Astrocyte of the cerebellum (primary cell): ENCODE results near the gene CACNA1B.

Source experiments
- DNase-seq: peaks from one replicate; pipeline ENCODE4 v3.0.0-alpha.2; 2011; ENCODE audit warnings: low read depth
- H3K4me3 ChIP-seq: 2 replicates; pipeline ENCODE4 v1.5.1; 2011; ENCODE audit warnings: mild to moderate bottlenecking, low read depth, low read length, moderate library complexity
- in situ Hi-C: cut with HindIII; loops from 2 replicates; pipeline ENCODE4 v1.10.0; 2017; ENCODE audit warnings: low sequenced_read_pairs
- TF ChIP-seq, protein P1 (sequence below): IDR thresholded peaks from 2 replicates; pipeline ENCODE4 v1.5.1; 2012; ENCODE audit warnings: low read length, low read depth, moderate library complexity, mild to moderate bottlenecking; ENCODE audit errors: missing control alignments

Gene CACNA1B

GRCh38 chr9:137951597-137952490, 74.3 kb downstream of the CACNA1B start:
- in situ Hi-C loops, result no loop called here
- TF ChIP-seq, protein P1, sequence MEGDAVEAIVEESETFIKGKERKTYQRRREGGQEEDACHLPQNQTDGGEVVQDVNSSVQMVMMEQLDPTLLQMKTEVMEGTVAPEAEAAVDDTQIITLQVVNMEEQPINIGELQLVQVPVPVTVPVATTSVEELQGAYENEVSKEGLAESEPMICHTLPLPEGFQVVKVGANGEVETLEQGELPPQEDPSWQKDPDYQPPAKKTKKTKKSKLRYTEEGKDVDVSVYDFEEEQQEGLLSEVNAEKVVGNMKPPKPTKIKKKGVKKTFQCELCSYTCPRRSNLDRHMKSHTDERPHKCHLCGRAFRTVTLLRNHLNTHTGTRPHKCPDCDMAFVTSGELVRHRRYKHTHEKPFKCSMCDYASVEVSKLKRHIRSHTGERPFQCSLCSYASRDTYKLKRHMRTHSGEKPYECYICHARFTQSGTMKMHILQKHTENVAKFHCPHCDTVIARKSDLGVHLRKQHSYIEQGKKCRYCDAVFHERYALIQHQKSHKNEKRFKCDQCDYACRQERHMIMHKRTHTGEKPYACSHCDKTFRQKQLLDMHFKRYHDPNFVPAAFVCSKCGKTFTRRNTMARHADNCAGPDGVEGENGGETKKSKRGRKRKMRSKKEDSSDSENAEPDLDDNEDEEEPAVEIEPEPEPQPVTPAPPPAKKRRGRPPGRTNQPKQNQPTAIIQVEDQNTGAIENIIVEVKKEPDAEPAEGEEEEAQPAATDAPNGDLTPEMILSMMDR, result no peak
- H3K4me3 ChIP-seq, result no peak overlapping the region
- DNase-seq, result no peak

DNA sequence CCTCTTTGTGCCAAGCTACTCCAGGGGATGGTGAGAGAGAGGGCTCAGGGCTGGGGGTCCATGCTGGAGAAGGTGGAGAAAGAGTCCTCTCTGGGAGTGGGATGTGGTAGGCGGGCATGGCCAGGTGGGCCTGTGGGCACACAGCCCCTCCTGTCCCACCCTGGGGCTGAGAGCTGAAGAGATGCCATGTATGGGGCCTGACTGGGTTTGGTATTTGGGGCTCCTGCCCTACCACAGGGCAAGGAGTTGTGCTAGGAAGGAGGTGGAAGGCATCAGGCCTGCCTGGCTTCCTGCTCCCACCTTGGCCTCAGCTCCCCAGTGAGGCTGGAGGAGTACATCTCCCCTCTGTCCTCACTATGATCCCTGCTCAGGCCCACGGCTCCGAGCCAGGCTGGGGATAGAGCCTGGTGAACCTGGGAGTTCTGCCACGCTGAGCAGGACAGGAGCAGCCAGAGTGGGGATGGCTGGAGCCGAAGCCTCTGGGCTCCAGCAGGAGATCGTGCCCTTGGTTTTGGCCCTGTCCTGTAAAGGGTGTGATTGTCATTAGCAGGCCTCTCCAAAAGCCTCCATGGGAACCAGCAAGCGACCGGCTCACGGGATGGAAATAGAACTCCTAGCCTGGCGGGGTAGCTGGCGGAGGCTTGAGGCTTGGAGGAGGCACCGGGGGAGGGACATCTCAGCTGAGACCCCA, 75.5 kb downstream of the CACNA1B start:
- no peak for DNase-seq
- H3K4me3 ChIP-seq, result no peak overlapping the region
- in situ Hi-C loops, result no loop called here
- TF ChIP-seq, protein P1, result no peak

- TF ChIP-seq, protein P1, result no peak
- DNase-seq, result no peak
- in situ Hi-C loops, result no loop called here
- no peak overlapping the region for H3K4me3 ChIP-seq
Measured at GRCh38 chr9:137953683-137954438, 76.3 kb downstream of the CACNA1B start.

- no peak for DNase-seq
- in situ Hi-C loops, result no loop called here
- TF ChIP-seq, protein P1, result no peak
- no peak overlapping the region for H3K4me3 ChIP-seq
Measured at GRCh38 chr9:137955224-137955570, 77.6 kb downstream of the CACNA1B start.

DNA sequence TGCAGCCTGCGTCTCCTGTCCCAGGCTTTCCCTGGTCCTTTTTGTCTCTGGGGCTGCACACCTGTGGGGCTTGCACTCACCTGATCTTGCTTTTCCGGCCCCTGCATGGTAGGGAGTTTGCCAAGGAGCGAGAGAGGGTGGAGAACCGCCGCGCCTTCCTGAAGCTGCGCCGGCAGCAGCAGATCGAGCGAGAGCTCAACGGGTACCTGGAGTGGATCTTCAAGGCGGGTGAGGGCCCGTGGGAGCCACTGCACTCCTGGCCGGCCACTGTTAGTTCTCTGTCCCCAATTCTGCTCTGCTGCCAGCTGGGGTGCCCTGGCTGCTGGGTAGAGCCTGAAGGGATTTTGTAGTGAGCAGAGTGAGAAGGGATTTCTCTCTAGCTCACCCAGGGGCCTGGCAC, 78.0 kb downstream of the CACNA1B start:
- TF ChIP-seq, protein P1, result no peak
- in situ Hi-C loops, result no loop called here
- DNase-seq, result no peak
- H3K4me3 ChIP-seq, result no peak overlapping the region

- in situ Hi-C loops, result no loop called here
- TF ChIP-seq, protein P1, result no peak
- no peak overlapping the region for H3K4me3 ChIP-seq
- DNase-seq, result no peak
Measured at GRCh38 chr9:137956039-137956438, 78.5 kb downstream of the CACNA1B start.
